Adrenal gland (tissue), 5 donors: ENCODE data around the gene CR1.

ENCODE experiments used
- CTCF ChIP-seq, 6 experiments: fragments of 450-650 bp in 4 of 6; fragments of 200-600 bp in 2 of 6; sonication (generic) in 1 of 6; IDR thresholded peaks; 1 replicate in 5 of 6; 2 replicates in 1 of 6; pipeline versions ENCODE4 v1.5.1 to v1.8.0; 2016 to 2021; ENCODE audit warnings: antibody characterized with exemption in 6 of 6, mild to moderate bottlenecking in 2 of 6, moderate library complexity in 1 of 6
- POLR2A ChIP-seq, 2 donors: fragments of 450-650 bp; IDR thresholded peaks; one replicate each; pipeline ENCODE4 v1.6.1; 2017; ENCODE audit warnings: antibody characterized with exemption in 2 of 2, mild to moderate bottlenecking in 2 of 2, moderate library complexity in 1 of 2
- donor health status: DM: no; HTN: no; CAD: no.

- TF ChIP-seq CTCF (IDR thresholded peaks at IDR 0.05), result no peak
- no peak for TF ChIP-seq POLR2A (IDR thresholded peaks at IDR 0.05)
Measured at GRCh38 chr1:207644852-207645634, 149.1 kb downstream of the CR1 start, which contains the start of gene CR1L.
